ENCODE measurements around the gene ZBTB46.

- TF ChIP-seq CTCF (conservative IDR thresholded peaks at IDR 0.05; ENCODE audit: low read length) (no peak), EZH2phosphoT487 (IDR thresholded peaks at IDR 0.05; ENCODE audit: borderline replicate concordance, low read depth, low read length) (no peak)
Observed at GRCh38 chr20:63868264-63868663, 37.2 kb upstream of the ZBTB46 start.

Data from OCI-LY7 (cell line).